Right lobe of liver (tissue), 4 donors: ENCODE measurements around the gene RUNDC3A.

Experiments used
- CTCF ChIP-seq, 4 donors: fragments of 200-600 bp in 3 of 4; fragments of 450-650 bp in 1 of 4; IDR thresholded peaks; one replicate each; pipeline versions ENCODE4 v1.5.1 to v1.8.0; 2016 to 2022; ENCODE audit warnings: antibody characterized with exemption in 4 of 4, mild to moderate bottlenecking in 2 of 4
- POLR2A ChIP-seq: fragments of 450-650 bp; IDR thresholded peaks from one replicate; pipeline ENCODE4 v1.6.1; 2017; ENCODE audit warnings: antibody characterized with exemption, mild to moderate bottlenecking
- donor health status: DM: no; HTN: no; CAD: no.
- donor health status: DM: no; HTN: no; CAD: no.
- donor health status: DM: no; HTN: yes; CAD: no.

DNA sequence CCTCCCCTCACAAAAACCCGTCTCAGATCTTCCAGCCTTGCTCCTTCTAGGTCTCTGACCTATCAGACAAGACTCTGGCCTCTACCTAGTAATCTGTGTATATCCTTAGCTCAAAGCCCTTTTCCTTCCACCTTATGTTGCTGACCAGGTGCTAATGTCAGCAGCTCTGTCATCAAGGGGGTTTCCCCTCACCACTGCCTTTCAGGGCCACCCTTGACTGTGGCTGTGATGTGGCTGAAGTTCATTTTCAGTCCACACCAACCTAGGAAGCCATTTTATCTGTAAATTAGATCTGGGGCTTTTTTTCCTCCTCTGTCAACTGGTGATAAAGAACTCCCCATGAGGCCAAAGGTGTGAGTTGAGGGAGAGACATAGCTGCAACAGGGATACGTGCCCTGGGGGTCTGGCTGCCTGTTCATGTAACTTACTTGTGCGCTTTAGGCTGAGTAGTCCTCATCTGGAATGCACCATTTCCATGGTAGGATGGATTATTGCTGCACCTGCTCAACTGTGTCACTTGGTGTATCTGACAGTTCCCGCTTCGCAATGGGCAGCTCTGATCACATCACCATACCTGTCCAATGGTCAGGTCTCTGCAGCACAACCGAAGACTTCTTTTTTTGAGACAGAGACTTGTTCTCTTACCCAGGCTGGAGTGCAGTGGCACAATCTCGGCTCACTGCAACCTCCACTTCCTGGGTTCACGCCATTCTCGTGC, 14.7 kb upstream of the RUNDC3A start:
- TF ChIP-seq CTCF (IDR thresholded peaks at IDR 0.05) (no peak), POLR2A (no peak)
